HEK293 (cell line): ENCODE data around the gene PPP1CA.

Experiments
- GFI1B ChIP-seq: fragments of 450-650 bp; formaldehyde crosslinking; IDR thresholded peaks from 2 replicates; pipeline ENCODE4 v1.5.1; 2016; ENCODE audit warnings: missing biosample characterization, missing genetic modification characterization
- HOXC10 ChIP-seq: sonication (generic); formaldehyde crosslinking; IDR thresholded peaks from 2 replicates; pipeline ENCODE4 v1.8.1; 2023; ENCODE audit warnings: mild to moderate bottlenecking, missing genetic modification reagents
- IKZF3 ChIP-seq: fragments of 450-650 bp; IDR thresholded peaks from 2 replicates; pipeline ENCODE4 v1.5.0; 2018; ENCODE audit warnings: missing biosample characterization, mild to moderate bottlenecking, missing genetic modification characterization, moderate library complexity
- KLF1 ChIP-seq: fragments of 450-650 bp; formaldehyde crosslinking; IDR thresholded peaks from 2 replicates; pipeline ENCODE4 v1.5.1; 2016; ENCODE audit warnings: missing biosample characterization, missing genetic modification characterization
- MYNN ChIP-seq: fragments of 450-650 bp; formaldehyde crosslinking; IDR thresholded peaks from 2 replicates; pipeline ENCODE4 v1.5.1; 2016; ENCODE audit warnings: missing biosample characterization, missing genetic modification characterization, borderline replicate concordance
- RBAK ChIP-seq: fragments of 450-650 bp; formaldehyde crosslinking; IDR thresholded peaks from 2 replicates; pipeline ENCODE4 v1.5.1; 2016; ENCODE audit warnings: missing biosample characterization, missing genetic modification characterization
- SP2 ChIP-seq: fragments of 450-650 bp; formaldehyde crosslinking; IDR thresholded peaks from 2 replicates; pipeline ENCODE4 v1.5.1; 2016; ENCODE audit warnings: missing biosample characterization, missing genetic modification characterization
- SP7 ChIP-seq: fragments of 450-650 bp; formaldehyde crosslinking; IDR thresholded peaks from 2 replicates; pipeline ENCODE4 v1.5.1; 2016; ENCODE audit warnings: missing biosample characterization, missing genetic modification characterization
- TRIM28 ChIP-seq: IDR thresholded peaks from 2 replicates; pipeline ENCODE4 v1.6.1; 2011; ENCODE audit warnings: low read length, control low read depth, borderline replicate concordance
- YY2 ChIP-seq: fragments of 450-650 bp; formaldehyde crosslinking; IDR thresholded peaks from 2 replicates; pipeline ENCODE4 v1.5.1; 2016; ENCODE audit warnings: missing biosample characterization, missing genetic modification characterization
- ZBTB10 ChIP-seq: fragments of 450-650 bp; formaldehyde crosslinking; IDR thresholded peaks from 2 replicates; pipeline ENCODE4 v1.5.1; 2016; ENCODE audit warnings: missing biosample characterization, missing genetic modification characterization
- ZBTB17 ChIP-seq: fragments of 450-650 bp; formaldehyde crosslinking; IDR thresholded peaks from 2 replicates; pipeline ENCODE4 v1.5.1; 2016; ENCODE audit warnings: missing biosample characterization, missing genetic modification characterization
- ZBTB48 ChIP-seq: fragments of 450-650 bp; formaldehyde crosslinking; IDR thresholded peaks from 2 replicates; pipeline ENCODE4 v1.5.1; 2016; ENCODE audit warnings: missing biosample characterization, missing genetic modification characterization
- ZFHX2 ChIP-seq: fragments of 450-650 bp; formaldehyde crosslinking; conservative IDR thresholded peaks from 2 replicates; pipeline ENCODE4 v1.5.1; 2016; ENCODE audit warnings: missing biosample characterization, missing genetic modification characterization
- ZNF18 ChIP-seq: fragments of 450-650 bp; formaldehyde crosslinking; IDR thresholded peaks from 2 replicates; pipeline ENCODE4 v1.5.1; 2016; ENCODE audit warnings: missing biosample characterization, missing genetic modification characterization
- ZNF184 ChIP-seq: fragments of 450-650 bp; IDR thresholded peaks from 2 replicates; pipeline ENCODE4 v1.5.1; 2018; ENCODE audit warnings: missing biosample characterization, mild to moderate bottlenecking, missing genetic modification characterization
- ZNF214 ChIP-seq: fragments of 450-650 bp; formaldehyde crosslinking; IDR thresholded peaks from 2 replicates; pipeline ENCODE4 v1.5.1; 2017; ENCODE audit warnings: missing biosample characterization, mild to moderate bottlenecking, missing genetic modification characterization, borderline replicate concordance
- ZNF335 ChIP-seq: fragments of 450-650 bp; formaldehyde crosslinking; conservative IDR thresholded peaks from 2 replicates; pipeline ENCODE4 v1.5.1; 2016; ENCODE audit warnings: missing biosample characterization, missing genetic modification characterization
- ZNF366 ChIP-seq: fragments of 450-650 bp; formaldehyde crosslinking; conservative IDR thresholded peaks from 2 replicates; pipeline ENCODE4 v1.5.1; 2016; ENCODE audit warnings: missing biosample characterization, missing genetic modification characterization
- ZNF423 ChIP-seq: fragments of 450-650 bp; formaldehyde crosslinking; IDR thresholded peaks from 2 replicates; pipeline ENCODE4 v1.5.1; 2016; ENCODE audit warnings: missing biosample characterization, missing genetic modification characterization
- ZNF426 ChIP-seq: fragments of 450-650 bp; formaldehyde crosslinking; IDR thresholded peaks from 2 replicates; pipeline ENCODE4 v1.5.1; 2017; ENCODE audit warnings: missing biosample characterization, missing genetic modification characterization, mild to moderate bottlenecking, inconsistent platforms, moderate library complexity
- ZNF513 ChIP-seq: fragments of 450-650 bp; IDR thresholded peaks from 2 replicates; pipeline ENCODE4 v1.5.1; 2018; ENCODE audit warnings: missing biosample characterization, missing genetic modification characterization
- ZNF558 ChIP-seq: fragments of 450-650 bp; formaldehyde crosslinking; IDR thresholded peaks from 2 replicates; pipeline ENCODE4 v1.5.1; 2016; ENCODE audit warnings: missing biosample characterization, missing genetic modification characterization
- ZNF561 ChIP-seq: fragments of 450-650 bp; IDR thresholded peaks from 2 replicates; pipeline ENCODE4 v1.5.1; 2018; ENCODE audit warnings: missing biosample characterization, missing genetic modification characterization, borderline replicate concordance
- ZNF624 ChIP-seq: fragments of 450-650 bp; formaldehyde crosslinking; IDR thresholded peaks from 2 replicates; pipeline ENCODE4 v1.5.1; 2017; ENCODE audit warnings: missing biosample characterization, missing genetic modification characterization
- ZNF654 ChIP-seq: fragments of 450-650 bp; formaldehyde crosslinking; IDR thresholded peaks from 2 replicates; pipeline ENCODE4 v1.5.1; 2016; ENCODE audit warnings: low read depth, missing biosample characterization, missing genetic modification characterization
- ZNF658 ChIP-seq: fragments of 450-650 bp; formaldehyde crosslinking; IDR thresholded peaks from 2 replicates; pipeline ENCODE4; 2016; ENCODE audit warnings: missing biosample characterization, missing genetic modification characterization
- ZNF830 ChIP-seq: fragments of 450-650 bp; IDR thresholded peaks from 2 replicates; pipeline ENCODE4 v1.5.0; 2018; ENCODE audit warnings: missing biosample characterization, missing genetic modification characterization, low read depth, mild to moderate bottlenecking, moderate library complexity
- ZXDB ChIP-seq: fragments of 450-650 bp; formaldehyde crosslinking; IDR thresholded peaks from 2 replicates; pipeline ENCODE4 v1.5.1; 2016; ENCODE audit warnings: missing biosample characterization, missing genetic modification characterization
- TF ChIP-seq, protein P1 (sequence below): fragments of 450-650 bp; formaldehyde crosslinking; IDR thresholded peaks from 2 replicates; pipeline ENCODE4 v1.5.1; 2016; ENCODE audit warnings: missing biosample characterization, missing genetic modification characterization
- TF ChIP-seq, protein P2 (sequence below): fragments of 450-650 bp; formaldehyde crosslinking; IDR thresholded peaks from 2 replicates; pipeline ENCODE4 v1.5.1; 2016; ENCODE audit warnings: missing biosample characterization, missing genetic modification characterization

Gene PPP1CA

GRCh38 chr11:67353317-67354074, 48.2 kb downstream of the PPP1CA start, which contains the start of gene POLD4 (continued):
- TF ChIP-seq GFI1B (tag by site-specific recombination) (no peak), ZBTB10 (tag by site-specific recombination) (0 out of 2 replicates have a peak, but pooled peaks have one; percentile 23), ZNF423 (tag by site-specific recombination) (no peak), ZNF426 (no peak), ZFHX2 (tag by site-specific recombination) (peak; percentile 34; the same call in 1 of the 2 replicates), ZNF214 (no peak), ZBTB17 (tag by site-specific recombination) (peak; percentile 48; the same call in 1 of the 2 replicates), TRIM28 (no peak), ZNF624 (tag by site-specific recombination) (no peak), YY2 (tag by site-specific recombination) (peak; percentile 39; the same call in 1 of the 2 replicates), SP2 (tag by site-specific recombination) (peak; percentile 97), RBAK (tag by site-specific recombination) (no peak), KLF1 (tag by site-specific recombination) (peak; percentile 76), HOXC10 (CRISPR knock-in tag) (no peak), SP7 (tag by site-specific recombination) (peak; percentile 33; the same call in 1 of the 2 replicates), MYNN (no peak), IKZF3 (tag by site-specific recombination) (no peak), ZBTB48 (tag by site-specific recombination) (no peak), ZXDB (tag by site-specific recombination) (peak; percentile 55; the same call in 1 of the 2 replicates), ZNF513 (tag by site-specific recombination) (peak; percentile 68; the same call in 1 of the 2 replicates), ZNF184 (tag by site-specific recombination) (no peak), ZNF830 (no peak), ZNF658 (tag by site-specific recombination) (no peak), ZNF654 (no peak), ZNF366 (tag by site-specific recombination) (peak; percentile 81), ZNF18 (tag by site-specific recombination) (no peak), ZNF558 (tag by site-specific recombination) (no peak), ZNF561 (tag by site-specific recombination) (0 out of 2 replicates have a peak, but pooled peaks have one; percentile 53), ZNF335 (tag by site-specific recombination) (peak; percentile 98)
- TF ChIP-seq, protein P1, sequence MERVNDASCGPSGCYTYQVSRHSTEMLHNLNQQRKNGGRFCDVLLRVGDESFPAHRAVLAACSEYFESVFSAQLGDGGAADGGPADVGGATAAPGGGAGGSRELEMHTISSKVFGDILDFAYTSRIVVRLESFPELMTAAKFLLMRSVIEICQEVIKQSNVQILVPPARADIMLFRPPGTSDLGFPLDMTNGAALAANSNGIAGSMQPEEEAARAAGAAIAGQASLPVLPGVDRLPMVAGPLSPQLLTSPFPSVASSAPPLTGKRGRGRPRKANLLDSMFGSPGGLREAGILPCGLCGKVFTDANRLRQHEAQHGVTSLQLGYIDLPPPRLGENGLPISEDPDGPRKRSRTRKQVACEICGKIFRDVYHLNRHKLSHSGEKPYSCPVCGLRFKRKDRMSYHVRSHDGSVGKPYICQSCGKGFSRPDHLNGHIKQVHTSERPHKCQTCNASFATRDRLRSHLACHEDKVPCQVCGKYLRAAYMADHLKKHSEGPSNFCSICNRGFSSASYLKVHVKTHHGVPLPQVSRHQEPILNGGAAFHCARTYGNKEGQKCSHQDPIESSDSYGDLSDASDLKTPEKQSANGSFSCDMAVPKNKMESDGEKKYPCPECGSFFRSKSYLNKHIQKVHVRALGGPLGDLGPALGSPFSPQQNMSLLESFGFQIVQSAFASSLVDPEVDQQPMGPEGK (tag by site-specific recombination), result peak; percentile 96
- TF ChIP-seq, protein P2, sequence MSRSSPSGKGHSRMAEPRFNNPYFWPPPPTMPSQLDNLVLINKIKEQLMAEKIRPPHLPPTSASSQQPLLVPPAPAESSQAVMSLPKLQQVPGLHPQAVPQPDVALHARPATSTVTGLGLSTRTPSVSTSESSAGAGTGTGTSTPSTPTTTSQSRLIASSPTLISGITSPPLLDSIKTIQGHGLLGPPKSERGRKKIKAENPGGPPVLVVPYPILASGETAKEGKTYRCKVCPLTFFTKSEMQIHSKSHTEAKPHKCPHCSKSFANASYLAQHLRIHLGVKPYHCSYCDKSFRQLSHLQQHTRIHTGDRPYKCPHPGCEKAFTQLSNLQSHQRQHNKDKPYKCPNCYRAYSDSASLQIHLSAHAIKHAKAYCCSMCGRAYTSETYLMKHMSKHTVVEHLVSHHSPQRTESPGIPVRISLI (tag by site-specific recombination), result no peak
